ENCODE results near the gene FAM9C.
"Not testable (repeated sequence)": the region's sequence is repeated elsewhere in the genome, so short reads cannot be mapped to it uniquely, and the experiment has no call there.

FAM9C gene

GRCh38 chrX:13074297-13075262 lies 30.2 kb upstream of the FAM9C start:
- no peak for DNase-seq

- no peak for DNase-seq
Measured at GRCh38 chrX:13069771-13070416, 25.5 kb upstream of the FAM9C start.

- DNase-seq, result no peak
Measured at GRCh38 chrX:13068651-13069050, 24.2 kb upstream of the FAM9C start.

- DNase-seq, result no peak
Measured at GRCh38 chrX:13067773-13068172, 23.4 kb upstream of the FAM9C start.

- no peak for DNase-seq
Measured at GRCh38 chrX:13066391-13066790, 22.0 kb upstream of the FAM9C start.

GRCh38 chrX:13064599-13065143 lies 20.3 kb upstream of the FAM9C start:
- DNase-seq, result no peak

GRCh38 chrX:13063124-13063523 lies 18.7 kb upstream of the FAM9C start:
- DNase-seq, result not testable (repeated sequence)

GRCh38 chrX:13062331-13062730 lies 17.9 kb upstream of the FAM9C start:
- not testable (repeated sequence) for DNase-seq

- not testable (repeated sequence) for DNase-seq
Measured at GRCh38 chrX:13061215-13061708, 16.8 kb upstream of the FAM9C start.

- DNase-seq, result no peak
Measured at GRCh38 chrX:13059637-13060499, 15.4 kb upstream of the FAM9C start.

GRCh38 chrX:13055486-13055885 lies 11.1 kb upstream of the FAM9C start:
- no peak for DNase-seq

- no peak for DNase-seq
Measured at GRCh38 chrX:13053171-13053570, 8.8 kb upstream of the FAM9C start.

- DNase-seq, result no peak
Measured at GRCh38 chrX:13051529-13052172, 7.2 kb upstream of the FAM9C start.

GRCh38 chrX:13051167-13051528 lies 6.7 kb upstream of the FAM9C start:
- no peak for DNase-seq

- no peak for DNase-seq
Measured at GRCh38 chrX:13050151-13050550, 5.7 kb upstream of the FAM9C start.

- DNase-seq, result no peak
Measured at GRCh38 chrX:13048280-13048679, 3.9 kb upstream of the FAM9C start.

GRCh38 chrX:13047759-13048158 lies 3.3 kb upstream of the FAM9C start:
- no peak for DNase-seq

- no peak for DNase-seq
Measured at GRCh38 chrX:13046141-13046855, 1.9 kb upstream of the FAM9C start.

GRCh38 chrX:13043938-13044337 lies 482 bp downstream of the FAM9C start:
- no peak for DNase-seq

- no peak for DNase-seq
Measured at GRCh38 chrX:13043138-13043537, 1.3 kb downstream of the FAM9C start.

GRCh38 chrX:13036896-13037295 lies 7.5 kb downstream of the FAM9C start:
- no peak for DNase-seq

- DNase-seq, result no peak
Measured at GRCh38 chrX:13033193-13033592, 11.2 kb downstream of the FAM9C start.
